GM12891 (cell line): ENCODE results near the gene LRRC43.
A peak's percentile ranks its signal among the peaks of the same experiment; 100 is the strongest.

Experiments
- DNase-seq: peaks from one replicate; pipeline ENCODE4 v3.0.0; 2011; ENCODE audit warnings: low spot score; ENCODE audit not compliant: insufficient read length
- FAIRE-seq: peaks from 2 replicates; lab custom pipeline; 2011; peaks lifted over from hg19 to GRCh38; lab: Jason Lieb, UNC
- PAX5 ChIP-seq: IDR thresholded peaks from 2 replicates; pipeline ENCODE4 v1.6.1; 2011; ENCODE audit warnings: low read length, moderate library complexity, mild to moderate bottlenecking; ENCODE audit not compliant: insufficient read depth, severe bottlenecking
- POLR2A ChIP-seq: IDR thresholded peaks from 2 replicates; pipeline ENCODE4 v1.6.1; 2011; ENCODE audit warnings: low read depth, low read length, control low read depth
- POLR2AphosphoS5 ChIP-seq: IDR thresholded peaks from 2 replicates; pipeline ENCODE4 v1.6.1; 2011; ENCODE audit warnings: low read depth, low read length, control low read depth
- POU2F2 ChIP-seq: IDR thresholded peaks from 2 replicates; pipeline ENCODE4 v1.6.1; 2011; ENCODE audit warnings: low read depth, mild to moderate bottlenecking, control low read depth, low read length, moderate library complexity
- SPI1 ChIP-seq: IDR thresholded peaks from 2 replicates; pipeline ENCODE4 v1.6.1; 2011; ENCODE audit warnings: low read depth, low read length, control low read depth
- TAF1 ChIP-seq: IDR thresholded peaks from 2 replicates; pipeline ENCODE4 v1.6.1; 2011; ENCODE audit warnings: low read depth, low read length, control low read depth

Gene LRRC43

GRCh38 chr12:122189626-122190475, 6.9 kb downstream of the LRRC43 start:
- DNase-seq (no peak), FAIRE-seq (no peak)
- no peak for TF ChIP-seq TAF1
- TF ChIP-seq POLR2A = no peak
- no peak for TF ChIP-seq PAX5

GRCh38 chr12:122190842-122191668, 8.1 kb downstream of the LRRC43 start:
- DNase-seq (peak; percentile 82), FAIRE-seq (peak; percentile 87)
- TF ChIP-seq PAX5 (no peak), POLR2AphosphoS5 (no peak), TAF1 (no peak), SPI1 (no peak), POU2F2 (no peak), POLR2A (no peak)

GRCh38 chr12:122192441-122192840, 9.5 kb downstream of the LRRC43 start:
- TF ChIP-seq POLR2A (no peak), POLR2AphosphoS5 (no peak), SPI1 (no peak), TAF1 (no peak), POU2F2 (no peak), PAX5 (no peak)
- no peak for DNase-seq
- no peak for FAIRE-seq

- no peak for FAIRE-seq
Observed at GRCh38 chr12:122194804-122195203, 11.9 kb downstream of the LRRC43 start.

GRCh38 chr12:122195405-122195804, 12.5 kb downstream of the LRRC43 start:
- TF ChIP-seq SPI1 (no peak), POU2F2 (no peak), PAX5 (no peak), POLR2A (no peak), POLR2AphosphoS5 (no peak)
- DNase-seq (no peak), FAIRE-seq (no peak)

More at GRCh38 chr12:122194804-122195203, 11.9 kb downstream of the LRRC43 start:
- TF ChIP-seq POLR2A (no peak), PAX5 (no peak), TAF1 (no peak), POU2F2 (no peak), SPI1 (no peak), POLR2AphosphoS5 (no peak)
- DNase-seq = no peak

GRCh38 chr12:122197612-122197966, 14.7 kb downstream of the LRRC43 start:
- FAIRE-seq (no peak), DNase-seq (no peak)
- TF ChIP-seq POLR2A (no peak), POLR2AphosphoS5 (no peak), POU2F2 (no peak), PAX5 (no peak), SPI1 (no peak), TAF1 (no peak)

GRCh38 chr12:122199484-122200355, 16.8 kb downstream of the LRRC43 start:
- FAIRE-seq (no peak), DNase-seq (no peak)
- TF ChIP-seq TAF1 (no peak), SPI1 (no peak), POLR2AphosphoS5 (no peak), PAX5 (no peak), POU2F2 (no peak), POLR2A (no peak)

GRCh38 chr12:122200541-122201175, 17.7 kb downstream of the LRRC43 start:
- DNase-seq (no peak), FAIRE-seq (no peak)
- TF ChIP-seq TAF1 (no peak), PAX5 (no peak), POU2F2 (no peak), POLR2AphosphoS5 (no peak), POLR2A (no peak), SPI1 (no peak)

GRCh38 chr12:122201381-122201780, 18.5 kb downstream of the LRRC43 start:
- TF ChIP-seq POLR2AphosphoS5 (no peak), SPI1 (no peak), POU2F2 (no peak), POLR2A (no peak), TAF1 (no peak), PAX5 (no peak)
- no peak for DNase-seq
- no peak for FAIRE-seq
